Measurements from ENCODE around the gene AMN1.

The AMN1 gene

GRCh38 chr12:31728917-31729640, at the start of gene AMN1 (continued):
- TF ChIP-seq KLF17 (tag by site-specific recombination; IDR thresholded peaks at IDR 0.05) (no peak; the same call in none of the 2 replicates), ZNF629 (tag by site-specific recombination; IDR thresholded peaks at IDR 0.05) (peak; percentile 99), ZNF692 (tag by site-specific recombination; IDR thresholded peaks at IDR 0.05) (peak; percentile 67), ZBTB49 (tag by site-specific recombination; IDR thresholded peaks at IDR 0.05; ENCODE audit: low read depth) (no peak), ZNF561 (tag by site-specific recombination; IDR thresholded peaks at IDR 0.05; ENCODE audit: borderline replicate concordance) (no peak; the same call in 1 of the 2 replicates), ZNF776 (tag by site-specific recombination; IDR thresholded peaks at IDR 0.05; ENCODE audit: borderline replicate concordance) (no peak), PRDM4 (tag by site-specific recombination; IDR thresholded peaks at IDR 0.05) (0 out of 2 replicates have a peak, but pooled peaks have one; percentile 35), ZNF16 (tag by site-specific recombination; IDR thresholded peaks at IDR 0.05; ENCODE audit: low read depth) (no peak), MYNN (tag by site-specific recombination; IDR thresholded peaks at IDR 0.05; ENCODE audit: borderline replicate concordance) (no peak), ZNF280C (tag by site-specific recombination; IDR thresholded peaks at IDR 0.05) (no peak), ZNF416 (tag by site-specific recombination; IDR thresholded peaks at IDR 0.05) (no peak), ZNF354C (tag by site-specific recombination; IDR thresholded peaks at IDR 0.05; ENCODE audit: borderline replicate concordance, low read depth) (no peak), ZNF169 (tag by site-specific recombination; IDR thresholded peaks at IDR 0.05) (no peak), PRDM10 (tag by site-specific recombination; IDR thresholded peaks at IDR 0.05) (0 out of 2 replicates have a peak, but pooled peaks have one; percentile 42), ZNF2 (tag by site-specific recombination; IDR thresholded peaks at IDR 0.05) (no peak), ZNF704 (tag by site-specific recombination; IDR thresholded peaks at IDR 0.05) (no peak), HOXA7 (CRISPR knock-in tag; IDR thresholded peaks at IDR 0.05; ENCODE audit: borderline replicate concordance) (no peak), ZNF266 (tag by site-specific recombination; IDR thresholded peaks at IDR 0.05; ENCODE audit: low read depth) (peak; percentile 28; the same call in 1 of the 2 replicates)
